Mammary epithelial cell (primary cell): ENCODE data around the gene RC3H2.
"Not testable (repeated sequence)": the region's sequence is repeated elsewhere in the genome, so short reads cannot be mapped to it uniquely, and the experiment has no call there.

ENCODE experiments used
- EZH2 ChIP-seq: IDR thresholded peaks from 2 replicates; pipeline ENCODE4 v1.6.1; 2012; ENCODE audit warnings: low read length, inconsistent platforms, borderline replicate concordance
- TF ChIP-seq, protein P1 (sequence below), 2 donors: IDR thresholded peaks in 1 of 2; conservative IDR thresholded peaks in 1 of 2; 2 replicates each; pipeline ENCODE4 v1.5.1; 2011 to 2012; ENCODE audit warnings: inconsistent platforms in 2 of 2, low read length in 2 of 2, mild to moderate bottlenecking in 2 of 2, control low read depth in 1 of 2, low read depth in 1 of 2; ENCODE audit not compliant: insufficient read depth in 1 of 2; ENCODE audit errors: extremely low read depth in 1 of 2

DNA sequence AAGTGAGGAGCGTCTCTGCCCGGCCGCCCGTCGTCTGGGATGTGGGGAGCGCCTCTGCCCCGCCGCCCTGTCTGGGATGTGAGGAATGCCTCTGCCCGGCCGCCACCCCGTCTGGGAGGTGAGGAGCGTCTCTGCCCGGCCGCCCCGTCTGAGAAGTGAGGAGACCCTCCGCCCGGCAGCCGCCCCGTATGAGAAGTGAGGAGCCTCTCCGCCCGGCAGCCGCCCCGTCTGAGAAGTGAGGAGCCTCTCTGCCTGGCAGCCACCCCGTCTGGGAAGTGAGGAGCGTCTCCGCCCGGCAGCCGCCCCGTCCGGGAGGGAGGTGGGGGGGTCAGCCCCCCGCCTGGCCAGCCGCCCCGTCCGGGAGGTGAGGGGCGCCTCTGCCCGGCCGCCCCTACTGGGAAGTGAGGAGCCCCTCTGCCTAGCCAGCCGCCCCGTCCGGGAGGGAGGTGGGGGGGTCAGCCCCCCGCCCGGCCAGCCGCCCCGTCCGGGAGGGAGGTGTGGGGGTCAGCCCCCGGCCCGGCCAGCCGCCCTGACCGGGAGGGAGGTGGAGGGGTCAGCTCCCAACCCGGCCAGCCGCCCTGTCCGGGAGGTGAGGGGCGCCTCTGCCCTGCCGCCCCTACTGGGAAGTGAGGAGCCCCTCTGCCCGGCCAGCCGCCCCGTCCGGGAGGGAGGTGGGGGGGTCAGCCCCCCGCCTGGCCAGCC lies 52.9 kb downstream of the RC3H2 start:
- TF ChIP-seq, protein P1, sequence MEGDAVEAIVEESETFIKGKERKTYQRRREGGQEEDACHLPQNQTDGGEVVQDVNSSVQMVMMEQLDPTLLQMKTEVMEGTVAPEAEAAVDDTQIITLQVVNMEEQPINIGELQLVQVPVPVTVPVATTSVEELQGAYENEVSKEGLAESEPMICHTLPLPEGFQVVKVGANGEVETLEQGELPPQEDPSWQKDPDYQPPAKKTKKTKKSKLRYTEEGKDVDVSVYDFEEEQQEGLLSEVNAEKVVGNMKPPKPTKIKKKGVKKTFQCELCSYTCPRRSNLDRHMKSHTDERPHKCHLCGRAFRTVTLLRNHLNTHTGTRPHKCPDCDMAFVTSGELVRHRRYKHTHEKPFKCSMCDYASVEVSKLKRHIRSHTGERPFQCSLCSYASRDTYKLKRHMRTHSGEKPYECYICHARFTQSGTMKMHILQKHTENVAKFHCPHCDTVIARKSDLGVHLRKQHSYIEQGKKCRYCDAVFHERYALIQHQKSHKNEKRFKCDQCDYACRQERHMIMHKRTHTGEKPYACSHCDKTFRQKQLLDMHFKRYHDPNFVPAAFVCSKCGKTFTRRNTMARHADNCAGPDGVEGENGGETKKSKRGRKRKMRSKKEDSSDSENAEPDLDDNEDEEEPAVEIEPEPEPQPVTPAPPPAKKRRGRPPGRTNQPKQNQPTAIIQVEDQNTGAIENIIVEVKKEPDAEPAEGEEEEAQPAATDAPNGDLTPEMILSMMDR (conservative IDR thresholded peaks at IDR 0.05 in 1 of 2, IDR thresholded peaks at IDR 0.05 in 1 of 2; ENCODE audit: extremely low read depth in 1 of 2, insufficient read depth in 1 of 2, low read depth in 1 of 2, low read length in 2 of 2) = not testable (repeated sequence)
- TF ChIP-seq EZH2 = not testable (repeated sequence)
